Measurements from ENCODE around the gene ELOVL5. TPM values are rescaled to one million over a fixed set of nuclear protein-coding genes. Genes with fewer than 3 reads are reported as not detected.
A peak's percentile ranks its signal among the peaks of the same experiment; 100 is the strongest.

ELOVL5 gene
- polyA plus RNA-seq, 3 donors = 44.7 to 97.1 (median 69.5) TPM

- H3K4me3 ChIP-seq (replicated peaks in 1 of 3; ENCODE audit: low read depth in 2 of 3, low read length in 3 of 3) = no peak overlapping the region
- no peak for TF ChIP-seq CTCF (IDR thresholded peaks at IDR 0.05)
- no peak overlapping the region for H3K4me3 Mint-ChIP-seq
- peaks cover 46 to 55% of the 10 kb centered on the region in 2 donors for H3K36me3 Mint-ChIP-seq
- H3K9me3 ChIP-seq (replicated peaks in 1 of 2; ENCODE audit: control insufficient read depth in 1 of 2, insufficient read depth in 1 of 2, low read length in 2 of 2) = no peaks in the 10 kb centered on the region
- H3K9ac ChIP-seq (ENCODE audit: insufficient read depth, low read length, poor library complexity, severe bottlenecking) = no peak overlapping the region
- H3K27me3 ChIP-seq (ENCODE audit: control insufficient read depth in 2 of 2, insufficient read depth in 2 of 2, low read length in 2 of 2) = no peaks in the 10 kb centered on the region
- H3K4me2 ChIP-seq (replicated peaks; ENCODE audit: extremely low read depth, low read length, poor library complexity, severe bottlenecking) = no peak overlapping the region
- peak overlapping the region in 1 of 2 donors; percentile 14 for H3K27ac ChIP-seq (ENCODE audit: low read depth in 1 of 2, low read length in 2 of 2)
- peaks cover 0 to 1% (median 0%) of the 10 kb centered on the region in 3 donors for H3K27me3 Mint-ChIP-seq (ENCODE audit: low read depth in 3 of 3)
- H2AFZ ChIP-seq (ENCODE audit: insufficient read depth, low read depth, low read length, poor library complexity, severe bottlenecking) = no peak overlapping the region
- H3K27ac Mint-ChIP-seq = peak overlapping the region in 2 of 7 donors; percentile 26 to 32
- peaks cover 28 to 62% of the 10 kb centered on the region in 2 donors for H3K36me3 ChIP-seq (replicated peaks in 1 of 2; ENCODE audit: control insufficient read depth in 1 of 2, insufficient read depth in 2 of 2, low read length in 2 of 2)
- H3K4me1 ChIP-seq (ENCODE audit: control insufficient read depth in 1 of 2, insufficient read depth in 2 of 2, low read length in 2 of 2) = no peaks in the 10 kb centered on the region
- no peaks in the 10 kb centered on the region for H3K9me3 Mint-ChIP-seq
- H3K79me2 ChIP-seq (ENCODE audit: insufficient read depth, low read length) = peaks cover 54% of the 10 kb centered on the region
- H3K4me1 Mint-ChIP-seq = peaks cover 30% of the 10 kb centered on the region
- no peak for DNase-seq
- H4K20me1 ChIP-seq (ENCODE audit: insufficient read depth, low read length) = peaks cover 22% of the 10 kb centered on the region
- intact Hi-C loops (cut with micrococcal nuclease) = no loop called here
- 89% methylated on average over 1 of the region's 3 CpGs for WGBS (ENCODE audit: insufficient coverage)
Measured at GRCh38 chr6:53293691-53294090, 55.1 kb downstream of the ELOVL5 start.

- TF ChIP-seq CTCF (IDR thresholded peaks at IDR 0.05) = no peak
- Histone ChIP-seq H3K79me2 (ENCODE audit: insufficient read depth, low read length) (peaks cover 30% of the 10 kb centered on the region), H3K9me3 (replicated peaks in 1 of 2; ENCODE audit: control insufficient read depth in 1 of 2, insufficient read depth in 1 of 2, low read length in 2 of 2) (no peaks in the 10 kb centered on the region), H3K4me2 (replicated peaks; ENCODE audit: extremely low read depth, low read length, poor library complexity, severe bottlenecking) (no peak overlapping the region), H3K36me3 (replicated peaks in 1 of 2; ENCODE audit: control insufficient read depth in 1 of 2, insufficient read depth in 2 of 2, low read length in 2 of 2) (peaks cover 35 to 85% of the 10 kb centered on the region in 2 donors), H3K4me1 (ENCODE audit: control insufficient read depth in 1 of 2, insufficient read depth in 2 of 2, low read length in 2 of 2) (no peaks in the 10 kb centered on the region), H3K4me3 (replicated peaks in 1 of 3; ENCODE audit: low read depth in 2 of 3, low read length in 3 of 3) (no peak overlapping the region), H4K20me1 (ENCODE audit: insufficient read depth, low read length) (no peaks in the 10 kb centered on the region), H3K27ac (ENCODE audit: low read depth in 1 of 2, low read length in 2 of 2) (peak overlapping the region in 1 of 2 donors; percentile 61), H3K9ac (ENCODE audit: insufficient read depth, low read length, poor library complexity, severe bottlenecking) (no peak overlapping the region), H3K27me3 (ENCODE audit: control insufficient read depth in 2 of 2, insufficient read depth in 2 of 2, low read length in 2 of 2) (no peaks in the 10 kb centered on the region), H2AFZ (ENCODE audit: insufficient read depth, low read depth, low read length, poor library complexity, severe bottlenecking) (no peak overlapping the region)
- no peaks in the 10 kb centered on the region for H3K9me3 Mint-ChIP-seq
- DNase-seq = no peak
- 100% methylated on average over 2 of the region's 2 CpGs for WGBS (ENCODE audit: insufficient coverage)
- peaks cover 12% of the 10 kb centered on the region for H3K4me1 Mint-ChIP-seq
- H3K4me3 Mint-ChIP-seq = no peak overlapping the region
- peak overlapping the region in 2 of 7 donors; percentile 0 to 67 for H3K27ac Mint-ChIP-seq
- intact Hi-C loops (cut with micrococcal nuclease) = no loop called here
- H3K36me3 Mint-ChIP-seq = peaks cover 66 to 76% of the 10 kb centered on the region in 2 donors
- H3K27me3 Mint-ChIP-seq (ENCODE audit: low read depth in 3 of 3) = peaks cover 0 to 1% (median 0%) of the 10 kb centered on the region in 3 donors
Measured at GRCh38 chr6:53290537-53291510, 57.9 kb downstream of the ELOVL5 start.

All from CD14-positive monocyte (primary cell).